ENCODE results near the gene ATF7.
"Not testable (repeated sequence)": the region's sequence is repeated elsewhere in the genome, so short reads cannot be mapped to it uniquely, and the experiment has no call there.

ATF7 gene

GRCh38 chr12:53482626-53483168 is 143.5 kb downstream of the ATF7 start:
- DNase-seq (no peak), ATAC-seq (no peak)

GRCh38 chr12:53481939-53482586 is 144.1 kb downstream of the ATF7 start:
- DNase-seq, result no peak
- ATAC-seq, result peak; percentile 24

GRCh38 chr12:53481458-53481857 is 144.7 kb downstream of the ATF7 start:
- not testable (repeated sequence) for DNase-seq

GRCh38 chr12:53480491-53481442 is 145.4 kb downstream of the ATF7 start:
- ATAC-seq (no peak), DNase-seq (no peak)

More at GRCh38 chr12:53481458-53481857, 144.7 kb downstream of the ATF7 start:
- ATAC-seq, result not testable (repeated sequence)

GRCh38 chr12:53479331-53479730 is 146.9 kb downstream of the ATF7 start:
- ATAC-seq, result no peak
- no peak for DNase-seq

- DNase-seq, result no peak
- ATAC-seq, result peak; percentile 19
Observed at GRCh38 chr12:53478865-53479264, 147.3 kb downstream of the ATF7 start.

- ATAC-seq, result no peak
- no peak for DNase-seq
Observed at GRCh38 chr12:53476769-53477209, 149.4 kb downstream of the ATF7 start.

GRCh38 chr12:53474819-53475218 is 151.4 kb downstream of the ATF7 start:
- ATAC-seq, result no peak

GRCh38 chr12:53474077-53474476 is 152.1 kb downstream of the ATF7 start:
- ATAC-seq, result no peak
- no peak for DNase-seq

More at GRCh38 chr12:53474819-53475218, 151.4 kb downstream of the ATF7 start:
- DNase-seq, result no peak

GRCh38 chr12:53472056-53472582 is 154.1 kb downstream of the ATF7 start:
- ATAC-seq (no peak), DNase-seq (no peak)

- ATAC-seq (no peak), DNase-seq (no peak)
Observed at GRCh38 chr12:53468282-53468681, 157.9 kb downstream of the ATF7 start.

GRCh38 chr12:53467880-53468279 is 158.3 kb downstream of the ATF7 start:
- no peak for ATAC-seq
- no peak for DNase-seq

- no peak for ATAC-seq
- DNase-seq, result no peak
Observed at GRCh38 chr12:53467082-53467481, 159.1 kb downstream of the ATF7 start.

GRCh38 chr12:53466640-53467039 is 159.5 kb downstream of the ATF7 start:
- DNase-seq, result no peak
- no peak for ATAC-seq

GRCh38 chr12:53465679-53466078 is 160.5 kb downstream of the ATF7 start:
- DNase-seq (no peak), ATAC-seq (no peak)

GRCh38 chr12:53464685-53465418 is 161.3 kb downstream of the ATF7 start:
- no peak for ATAC-seq
- no peak for DNase-seq

- DNase-seq (no peak), ATAC-seq (no peak)
Observed at GRCh38 chr12:53463802-53464560, 162.2 kb downstream of the ATF7 start.

- ATAC-seq, result no peak
- no peak for DNase-seq
Observed at GRCh38 chr12:53462935-53463334, 163.2 kb downstream of the ATF7 start.

- DNase-seq (no peak), ATAC-seq (no peak)
Observed at GRCh38 chr12:53461591-53461990, 164.6 kb downstream of the ATF7 start.

GRCh38 chr12:53461059-53461458 is 165.1 kb downstream of the ATF7 start:
- no peak for ATAC-seq
- DNase-seq, result no peak

- DNase-seq (no peak), ATAC-seq (no peak)
Observed at GRCh38 chr12:53459097-53459496, 167.1 kb downstream of the ATF7 start.

Data from stimulated activated naive CD8-positive, alpha-beta T cell treated with anti-CD3 and anti-CD28 coated beads, Interleukin-15, Interleukin-2, amounts not matched to agents 100 U/mL and 50 U/mL, for 24 hours (primary cell).